H1 (cell line): ENCODE results near the gene GPATCH11. TPM values are rescaled to one million over a fixed set of nuclear protein-coding genes. Genes with fewer than 3 reads are reported as not detected.

Source experiments
- PHF8 ChIP-seq: fragments of 200-600 bp; sonication (generic); conservative IDR thresholded peaks from 2 replicates; pipeline ENCODE4 v1.7.1; 2012; ENCODE audit warnings: low read depth, mild to moderate bottlenecking, inconsistent platforms, low read length, moderate library complexity
- SIX5 ChIP-seq: IDR thresholded peaks from 2 replicates; pipeline ENCODE4 v1.6.1; 2011; ENCODE audit warnings: mild to moderate bottlenecking, low read depth, low read length
- polyA plus RNA-seq, 7 experiments: library from polyadenylated mRNA; depleted of rRNA in 3 of 7; stranded (reverse) in 5 of 7; unstranded in 2 of 7; fragments of >200 nt in 5 of 7; fragments of 200-250 nt in 2 of 7; gene quantifications; 1 replicate in 5 of 7; 2 replicates in 1 of 7; 4 replicates in 1 of 7; pipeline versions ENCODE4 v1.2.1 to v1.2.3, GENCODE V29; 2011 to 2013; ENCODE audit warnings: missing spikeins in 2 of 7, mixed read lengths in 2 of 7
- total RNA-seq: library from RNA; stranded (reverse); fragmentation: NEBNext Ultra II Directional; extraction: Animal tissue kit (Norgen Biotek cat#: 25700); gene quantifications from 2 replicates; pipeline ENCODE4 v1.2.1, GENCODE V29; 2021
- TF ChIP-seq, protein P1 (sequence below): fragments of 300-600 bp; sonication (generic); IDR thresholded peaks from 2 replicates; pipeline ENCODE4 v1.7.1; 2012; ENCODE audit warnings: low read length, moderate library complexity, mild to moderate bottlenecking, inconsistent platforms; ENCODE audit not compliant: insufficient replicate concordance

GPATCH11 gene
- total and polyA plus RNA-seq, 2 of the 8 experiments (the other 6 are each of a cell fraction or from before 2014, with no cell fraction given), result 0.60 to 3.4 TPM

DNA sequence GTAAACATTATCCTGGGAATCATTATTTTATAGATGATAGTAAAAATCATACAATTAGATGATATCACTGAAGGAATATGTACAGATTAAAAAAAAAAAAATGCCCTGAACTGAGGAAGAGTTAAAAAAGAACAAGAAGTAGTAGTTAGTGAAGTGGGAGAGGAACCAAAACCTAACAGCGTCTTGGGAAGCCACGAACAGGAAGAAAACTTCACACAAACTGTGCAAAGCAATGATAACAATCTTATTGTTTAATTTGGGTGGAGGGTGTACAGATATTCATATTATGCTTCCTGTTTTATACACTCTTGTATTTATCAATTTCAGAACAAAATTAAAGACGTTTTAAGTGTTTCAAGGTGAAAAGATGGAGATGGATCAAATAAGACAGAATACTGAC, 3.6 kb upstream of the GPATCH11 start (continued):
- TF ChIP-seq, protein P1, sequence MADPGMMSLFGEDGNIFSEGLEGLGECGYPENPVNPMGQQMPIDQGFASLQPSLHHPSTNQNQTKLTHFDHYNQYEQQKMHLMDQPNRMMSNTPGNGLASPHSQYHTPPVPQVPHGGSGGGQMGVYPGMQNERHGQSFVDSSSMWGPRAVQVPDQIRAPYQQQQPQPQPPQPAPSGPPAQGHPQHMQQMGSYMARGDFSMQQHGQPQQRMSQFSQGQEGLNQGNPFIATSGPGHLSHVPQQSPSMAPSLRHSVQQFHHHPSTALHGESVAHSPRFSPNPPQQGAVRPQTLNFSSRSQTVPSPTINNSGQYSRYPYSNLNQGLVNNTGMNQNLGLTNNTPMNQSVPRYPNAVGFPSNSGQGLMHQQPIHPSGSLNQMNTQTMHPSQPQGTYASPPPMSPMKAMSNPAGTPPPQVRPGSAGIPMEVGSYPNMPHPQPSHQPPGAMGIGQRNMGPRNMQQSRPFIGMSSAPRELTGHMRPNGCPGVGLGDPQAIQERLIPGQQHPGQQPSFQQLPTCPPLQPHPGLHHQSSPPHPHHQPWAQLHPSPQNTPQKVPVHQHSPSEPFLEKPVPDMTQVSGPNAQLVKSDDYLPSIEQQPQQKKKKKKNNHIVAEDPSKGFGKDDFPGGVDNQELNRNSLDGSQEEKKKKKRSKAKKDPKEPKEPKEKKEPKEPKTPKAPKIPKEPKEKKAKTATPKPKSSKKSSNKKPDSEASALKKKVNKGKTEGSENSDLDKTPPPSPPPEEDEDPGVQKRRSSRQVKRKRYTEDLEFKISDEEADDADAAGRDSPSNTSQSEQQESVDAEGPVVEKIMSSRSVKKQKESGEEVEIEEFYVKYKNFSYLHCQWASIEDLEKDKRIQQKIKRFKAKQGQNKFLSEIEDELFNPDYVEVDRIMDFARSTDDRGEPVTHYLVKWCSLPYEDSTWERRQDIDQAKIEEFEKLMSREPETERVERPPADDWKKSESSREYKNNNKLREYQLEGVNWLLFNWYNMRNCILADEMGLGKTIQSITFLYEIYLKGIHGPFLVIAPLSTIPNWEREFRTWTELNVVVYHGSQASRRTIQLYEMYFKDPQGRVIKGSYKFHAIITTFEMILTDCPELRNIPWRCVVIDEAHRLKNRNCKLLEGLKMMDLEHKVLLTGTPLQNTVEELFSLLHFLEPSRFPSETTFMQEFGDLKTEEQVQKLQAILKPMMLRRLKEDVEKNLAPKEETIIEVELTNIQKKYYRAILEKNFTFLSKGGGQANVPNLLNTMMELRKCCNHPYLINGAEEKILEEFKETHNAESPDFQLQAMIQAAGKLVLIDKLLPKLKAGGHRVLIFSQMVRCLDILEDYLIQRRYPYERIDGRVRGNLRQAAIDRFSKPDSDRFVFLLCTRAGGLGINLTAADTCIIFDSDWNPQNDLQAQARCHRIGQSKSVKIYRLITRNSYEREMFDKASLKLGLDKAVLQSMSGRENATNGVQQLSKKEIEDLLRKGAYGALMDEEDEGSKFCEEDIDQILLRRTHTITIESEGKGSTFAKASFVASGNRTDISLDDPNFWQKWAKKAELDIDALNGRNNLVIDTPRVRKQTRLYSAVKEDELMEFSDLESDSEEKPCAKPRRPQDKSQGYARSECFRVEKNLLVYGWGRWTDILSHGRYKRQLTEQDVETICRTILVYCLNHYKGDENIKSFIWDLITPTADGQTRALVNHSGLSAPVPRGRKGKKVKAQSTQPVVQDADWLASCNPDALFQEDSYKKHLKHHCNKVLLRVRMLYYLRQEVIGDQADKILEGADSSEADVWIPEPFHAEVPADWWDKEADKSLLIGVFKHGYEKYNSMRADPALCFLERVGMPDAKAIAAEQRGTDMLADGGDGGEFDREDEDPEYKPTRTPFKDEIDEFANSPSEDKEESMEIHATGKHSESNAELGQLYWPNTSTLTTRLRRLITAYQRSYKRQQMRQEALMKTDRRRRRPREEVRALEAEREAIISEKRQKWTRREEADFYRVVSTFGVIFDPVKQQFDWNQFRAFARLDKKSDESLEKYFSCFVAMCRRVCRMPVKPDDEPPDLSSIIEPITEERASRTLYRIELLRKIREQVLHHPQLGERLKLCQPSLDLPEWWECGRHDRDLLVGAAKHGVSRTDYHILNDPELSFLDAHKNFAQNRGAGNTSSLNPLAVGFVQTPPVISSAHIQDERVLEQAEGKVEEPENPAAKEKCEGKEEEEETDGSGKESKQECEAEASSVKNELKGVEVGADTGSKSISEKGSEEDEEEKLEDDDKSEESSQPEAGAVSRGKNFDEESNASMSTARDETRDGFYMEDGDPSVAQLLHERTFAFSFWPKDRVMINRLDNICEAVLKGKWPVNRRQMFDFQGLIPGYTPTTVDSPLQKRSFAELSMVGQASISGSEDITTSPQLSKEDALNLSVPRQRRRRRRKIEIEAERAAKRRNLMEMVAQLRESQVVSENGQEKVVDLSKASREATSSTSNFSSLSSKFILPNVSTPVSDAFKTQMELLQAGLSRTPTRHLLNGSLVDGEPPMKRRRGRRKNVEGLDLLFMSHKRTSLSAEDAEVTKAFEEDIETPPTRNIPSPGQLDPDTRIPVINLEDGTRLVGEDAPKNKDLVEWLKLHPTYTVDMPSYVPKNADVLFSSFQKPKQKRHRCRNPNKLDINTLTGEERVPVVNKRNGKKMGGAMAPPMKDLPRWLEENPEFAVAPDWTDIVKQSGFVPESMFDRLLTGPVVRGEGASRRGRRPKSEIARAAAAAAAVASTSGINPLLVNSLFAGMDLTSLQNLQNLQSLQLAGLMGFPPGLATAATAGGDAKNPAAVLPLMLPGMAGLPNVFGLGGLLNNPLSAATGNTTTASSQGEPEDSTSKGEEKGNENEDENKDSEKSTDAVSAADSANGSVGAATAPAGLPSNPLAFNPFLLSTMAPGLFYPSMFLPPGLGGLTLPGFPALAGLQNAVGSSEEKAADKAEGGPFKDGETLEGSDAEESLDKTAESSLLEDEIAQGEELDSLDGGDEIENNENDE, result no peak
- TF ChIP-seq PHF8 (no peak), SIX5 (no peak)
